Breast epithelium (tissue), 3 donors: ENCODE measurements around the gene MATN4.

Source experiments
- CTCF ChIP-seq, 3 donors: fragments of 450-650 bp; IDR thresholded peaks; one replicate each; pipeline ENCODE4 v1.5.1; 2016 to 2017; ENCODE audit warnings: antibody characterized with exemption in 3 of 3, mild to moderate bottlenecking in 3 of 3, moderate library complexity in 3 of 3
- POLR2A ChIP-seq: fragments of 450-650 bp; IDR thresholded peaks from one replicate; pipeline ENCODE4 v1.6.1; 2016; ENCODE audit warnings: antibody characterized with exemption, mild to moderate bottlenecking, moderate library complexity

DNA sequence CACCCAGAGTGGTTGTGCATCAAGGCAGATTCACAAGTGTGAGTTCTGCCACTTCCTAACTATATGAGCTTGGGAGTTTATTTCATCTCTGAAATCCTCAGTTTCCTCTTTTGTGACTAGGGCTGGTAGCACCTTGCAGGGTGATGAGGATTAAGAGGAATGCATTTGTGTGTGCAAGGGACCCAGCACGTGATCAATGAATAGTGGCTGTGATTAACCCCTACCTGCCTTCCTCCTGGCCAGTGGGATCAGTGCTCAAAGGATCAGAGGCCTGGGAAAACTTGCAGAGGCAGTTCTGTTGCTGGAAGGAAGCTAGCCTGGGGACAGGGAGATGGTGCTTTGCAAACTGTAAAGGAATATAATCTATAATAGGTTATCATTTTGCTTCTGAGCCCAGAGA, 32.9 kb upstream of the MATN4 start:
- TF ChIP-seq CTCF (IDR thresholded peaks at IDR 0.05) (no peak), POLR2A (no peak)
